IPS DF 4.7 (cell line): ENCODE measurements around the gene PTPRR.

ENCODE experiments used
- DNase-seq: peaks from one replicate; pipeline ENCODE4 v3.0.0-alpha.2; 2013; ENCODE audit warnings: low spot score; ENCODE audit errors: extremely low read depth

The PTPRR gene

GRCh38 chr12:70920251-70920851, at the start of gene PTPRR:
Gene PTPRR, minus strand, starts transcription at chr12:70920738. Its CDS starts 348 bp downstream, at chr12:70920390.
- DNase-seq: no peak

GRCh38 chr12:70966996-70967790, 46.7 kb upstream of the PTPRR start:
- DNase-seq: no peak

- DNase-seq: no peak
Observed at GRCh38 chr12:70966046-70966445, 45.5 kb upstream of the PTPRR start.

GRCh38 chr12:70964867-70965510, 44.5 kb upstream of the PTPRR start:
- DNase-seq: no peak

GRCh38 chr12:70963081-70963660, 42.6 kb upstream of the PTPRR start:
- DNase-seq: no peak

- DNase-seq: no peak
Observed at GRCh38 chr12:70962226-70962794, 41.8 kb upstream of the PTPRR start.

GRCh38 chr12:70960484-70960883, 39.9 kb upstream of the PTPRR start:
- DNase-seq: no peak

- no peak for DNase-seq
Observed at GRCh38 chr12:70955415-70955814, 34.9 kb upstream of the PTPRR start.

GRCh38 chr12:70950451-70950850, 29.9 kb upstream of the PTPRR start:
- no peak for DNase-seq

- DNase-seq: no peak
Observed at GRCh38 chr12:70948976-70949336, 28.4 kb upstream of the PTPRR start.

- no peak for DNase-seq
Observed at GRCh38 chr12:70948236-70948975, 27.9 kb upstream of the PTPRR start.

GRCh38 chr12:70936203-70936813, 15.8 kb upstream of the PTPRR start:
- DNase-seq: no peak

GRCh38 chr12:70933133-70933532, 12.6 kb upstream of the PTPRR start:
- DNase-seq: no peak

GRCh38 chr12:70929029-70929428, 8.5 kb upstream of the PTPRR start:
- DNase-seq: no peak

- DNase-seq: no peak
Observed at GRCh38 chr12:70928071-70928470, 7.5 kb upstream of the PTPRR start.

- no peak for DNase-seq
Observed at GRCh38 chr12:70927356-70927755, 6.8 kb upstream of the PTPRR start.

- no peak for DNase-seq
Observed at GRCh38 chr12:70925539-70925938, 5.0 kb upstream of the PTPRR start.

GRCh38 chr12:70920891-70921290, 353 bp upstream of the PTPRR start:
- DNase-seq: no peak

- no peak for DNase-seq
Observed at GRCh38 chr12:70919597-70920035, 922 bp downstream of the PTPRR start.

GRCh38 chr12:70919176-70919575, 1.4 kb downstream of the PTPRR start:
- no peak for DNase-seq

GRCh38 chr12:70918321-70918720, 2.2 kb downstream of the PTPRR start:
- DNase-seq: no peak
